Esophagus squamous epithelium (tissue), 5 donors: ENCODE measurements around the gene GTF2I. TPM values are rescaled to one million over a fixed set of nuclear protein-coding genes. Genes with fewer than 3 reads are reported as not detected.

Experiments used
- DNase-seq: peaks from one replicate; lab custom pipeline; 2025; lab: John Stamatoyannopoulos, UW
- H3K27ac ChIP-seq, 4 donors: fragments of 200-600 bp; sonication (generic); one replicate each; pipeline ENCODE4 v1.5.1; 2016 to 2019; ENCODE audit warnings: mild to moderate bottlenecking in 1 of 4
- H3K27me3 ChIP-seq, 4 donors: fragments of 200-600 bp; sonication (generic); 1 replicate in 3 of 4; 2 replicates in 1 of 4; pipeline versions ENCODE4 v1.5.1 to v1.6.0; 2017 to 2021; ENCODE audit warnings: antibody characterized with exemption in 1 of 4
- H3K36me3 ChIP-seq, 3 donors: fragments of 200-600 bp; sonication (generic); one replicate each; pipeline ENCODE4 v1.5.1; 2016 to 2019
- H3K4me1 ChIP-seq, 3 donors: fragments of 200-600 bp; sonication (generic); one replicate each; pipeline ENCODE4 v1.5.1; 2017 to 2019
- H3K4me3 ChIP-seq, 4 donors: fragments of 200-600 bp; sonication (generic); 1 replicate in 3 of 4; 2 replicates in 1 of 4; pipeline ENCODE4 v1.5.1; 2016 to 2019; ENCODE audit warnings: mild to moderate bottlenecking in 2 of 4, moderate library complexity in 1 of 4
- H3K9me3 ChIP-seq, 3 donors: fragments of 200-600 bp; sonication (generic); one replicate each; pipeline ENCODE4 v1.5.1; 2016 to 2019
- CTCF ChIP-seq, 6 experiments: fragments of 450-650 bp in 4 of 6; fragments of 200-600 bp in 2 of 6; sonication (generic) in 2 of 6; IDR thresholded peaks; one replicate each; pipeline ENCODE4 v1.5.1; 2016 to 2019; ENCODE audit warnings: antibody characterized with exemption in 6 of 6, mild to moderate bottlenecking in 4 of 6, moderate library complexity in 4 of 6
- POLR2A ChIP-seq, 4 donors: fragments of 450-650 bp; IDR thresholded peaks; one replicate each; pipeline ENCODE4 v1.6.1; 2017; ENCODE audit warnings: antibody characterized with exemption in 4 of 4, mild to moderate bottlenecking in 4 of 4, moderate library complexity in 3 of 4
- WGBS, 2 donors: methylation state at CpG; one replicate each; pipeline ENCODE4 v1.1.5; 2018; 5-methylcytosine and 5-hydroxymethylcytosine counted together
- intact Hi-C: fragments of 100-400 bp; cut with DNase I; formaldehyde crosslinking; loops from one replicate; pipeline ENCODE4 v1.15.0; 2022
- total RNA-seq, 4 donors: library from RNA; depleted of rRNA; stranded (reverse); fragments of >200 nt; gene quantifications; one replicate each; pipeline ENCODE4 v1.1.0, GENCODE V29; 2016
- donor health status: DM: yes; HTN: yes; CAD: no.

Gene GTF2I
- total RNA-seq, result 100 to 1,000 TPM; 104 to 146 (median 129) TPM

- WGBS, 2 donors, result 0 to 1% methylated on average over 16 to 17 of the region's 56 CpGs
- TF ChIP-seq POLR2A (IDR thresholded peaks at IDR 0.05) (no peak), CTCF (IDR thresholded peaks at IDR 0.05) (no peak)
- Histone ChIP-seq H3K27ac (peak within 1 kb of the TSS; percentile 96 to 100 (median 99)), H3K27me3 (no peaks in the 10 kb centered on the region), H3K4me1 (peaks cover 31 to 63% (median 45%) of the 10 kb centered on the region in 3 donors), H3K9me3 (no peaks in the 10 kb centered on the region), H3K4me3 (peak within 1 kb of the TSS; percentile 89 to 100 (median 96)), H3K36me3 (no peaks in the 10 kb centered on the region)
- no peak for DNase-seq
- intact Hi-C loops, result no loop called here
Observed at GRCh38 chr7:74657692-74658177, at the start of gene GTF2I. Gene GTF2I (plus strand): TSS chr7:74657718. CDS start chr7:74689129, 31,411 bp downstream.

- no peak overlapping the region for H3K4me3 ChIP-seq
- 34 to 43% methylated on average over 8 to 11 of the region's 11 CpGs for WGBS, 2 donors
- peaks cover 11 to 53% (median 12%) of the 10 kb centered on the region in 3 donors for H3K4me1 ChIP-seq
- no peaks in the 10 kb centered on the region for H3K36me3 ChIP-seq
- no peaks in the 10 kb centered on the region for H3K27me3 ChIP-seq
- H3K27ac ChIP-seq, result peak overlapping the region; percentile 84 to 90 (median 86)
- no peaks in the 10 kb centered on the region for H3K9me3 ChIP-seq
- TF ChIP-seq POLR2A (IDR thresholded peaks at IDR 0.05) (no peak), CTCF (IDR thresholded peaks at IDR 0.05) (peak in 1 of 6 experiments; percentile 7)
- intact Hi-C loops, result no loop called here
- no peak for DNase-seq
Observed at GRCh38 chr7:74612015-74612829, 45.3 kb upstream of the GTF2I start.

GRCh38 chr7:74615933-74616780, 41.4 kb upstream of the GTF2I start:
- TF ChIP-seq CTCF (IDR thresholded peaks at IDR 0.05) (no peak), POLR2A (IDR thresholded peaks at IDR 0.05) (no peak)
- WGBS, 2 donors, result 83 to 86% methylated on average over 11 to 13 of the region's 13 CpGs
- Histone ChIP-seq H3K4me1 (peaks cover 7 to 30% (median 9%) of the 10 kb centered on the region in 3 donors), H3K36me3 (no peaks in the 10 kb centered on the region), H3K4me3 (no peak overlapping the region), H3K9me3 (no peaks in the 10 kb centered on the region), H3K27ac (no peak overlapping the region), H3K27me3 (no peaks in the 10 kb centered on the region)
- no peak for DNase-seq
- intact Hi-C loops, result no loop called here

- DNase-seq, result no peak
- H3K27ac ChIP-seq, result no peak overlapping the region
- intact Hi-C loops, result no loop called here
- no peak overlapping the region for H3K4me3 ChIP-seq
- H3K4me1 ChIP-seq, result peaks cover 5 to 20% (median 6%) of the 10 kb centered on the region in 3 donors
- no peaks in the 10 kb centered on the region for H3K36me3 ChIP-seq
- H3K27me3 ChIP-seq, result no peaks in the 10 kb centered on the region
- WGBS, 2 donors, result 37 to 53% methylated on average over 2 to 7 of the region's 9 CpGs
- H3K9me3 ChIP-seq, result no peaks in the 10 kb centered on the region
- TF ChIP-seq CTCF (IDR thresholded peaks at IDR 0.05) (no peak), POLR2A (IDR thresholded peaks at IDR 0.05) (no peak)
Observed at GRCh38 chr7:74617180-74617744, 40.3 kb upstream of the GTF2I start.
